ENCODE measurements around the gene PER1. TPM values are rescaled to one million over a fixed set of nuclear protein-coding genes. Genes with fewer than 3 reads are reported as not detected.

Gene PER1
- total and polyA plus RNA-seq, 2 of the 13 experiments (the other 11 are each of a cell fraction or from before 2014, with no cell fraction given), result 2.6 to 3.6 TPM

DNA sequence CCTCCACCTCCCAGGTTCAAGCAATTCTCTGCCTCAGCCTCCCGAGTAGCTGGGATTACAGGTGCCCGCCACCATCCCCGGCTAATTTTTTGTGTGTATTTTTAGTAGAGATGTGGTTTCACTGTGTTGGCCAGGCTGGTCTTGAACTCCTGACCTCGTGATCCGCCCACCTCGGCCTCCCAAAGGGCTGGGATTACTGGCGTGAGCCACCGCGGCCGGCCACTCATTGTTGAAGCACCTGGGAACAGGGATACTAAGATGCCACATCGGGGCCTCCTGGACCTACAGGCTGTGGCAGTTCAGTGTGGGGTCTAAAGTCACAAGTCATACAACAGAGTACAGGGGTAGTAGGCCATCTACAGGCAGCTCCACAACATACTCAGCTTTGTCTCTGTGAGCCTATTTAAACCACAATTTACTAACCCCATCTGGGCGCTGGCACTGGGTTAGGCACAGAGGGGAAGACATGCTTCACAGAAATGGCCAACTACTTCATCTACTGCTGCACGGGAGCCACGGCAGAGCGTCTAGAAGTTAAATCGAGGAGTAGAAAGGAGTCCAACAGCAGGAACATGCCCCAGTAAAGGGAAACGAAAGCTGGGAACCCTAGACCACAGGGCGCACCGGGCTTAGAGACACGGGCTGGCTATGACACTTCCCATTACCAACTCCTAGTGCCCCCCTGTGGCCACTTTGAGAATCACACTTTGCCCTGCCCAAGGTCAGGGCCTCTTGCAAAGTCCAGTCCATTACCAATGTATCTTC, 6.2 kb upstream of the PER1 start (continued):
- TF ChIP-seq ZSCAN31 (CRISPR knock-in tag; IDR thresholded peaks at IDR 0.05; ENCODE audit: low read depth) (no peak), ZFP82 (CRISPR knock-in tag; IDR thresholded peaks at IDR 0.05; ENCODE audit: borderline replicate concordance) (no peak), ZNF670 (CRISPR knock-in tag; IDR thresholded peaks at IDR 0.05; ENCODE audit: borderline replicate concordance) (no peak), ZFX (CRISPR knock-in tag; IDR thresholded peaks at IDR 0.05; ENCODE audit: low read depth) (peak; percentile 33; the same call in 1 of the 2 replicates), CBX2 (IDR thresholded peaks at IDR 0.05; ENCODE audit: low read depth, low read length) (no peak), CBX2 (CRISPR knock-in tag; IDR thresholded peaks at IDR 0.05; ENCODE audit: low read depth) (no peak), SMAD3 (CRISPR knock-in tag; IDR thresholded peaks at IDR 0.05) (peak; percentile 54; the same call in 1 of the 2 replicates), GZF1 (CRISPR knock-in tag; IDR thresholded peaks at IDR 0.05) (0 out of 2 replicates have a peak, but pooled peaks have one; percentile 68), TBL1XR1 (IDR thresholded peaks at IDR 0.05; ENCODE audit: borderline replicate concordance, low read length, partially characterized antibody) (no peak), ZNF232 (CRISPR knock-in tag; IDR thresholded peaks at IDR 0.05; ENCODE audit: borderline replicate concordance) (no peak), ZBTB1 (CRISPR knock-in tag; IDR thresholded peaks at IDR 0.05; ENCODE audit: borderline replicate concordance) (no peak), SIN3A (IDR thresholded peaks at IDR 0.05; ENCODE audit: borderline replicate concordance, low read depth, low read length) (0 out of 2 replicates have a peak, but pooled peaks have one; percentile 52), RFX5 (IDR thresholded peaks at IDR 0.05; ENCODE audit: low read depth, low read length) (no peak), ZNF530 (CRISPR knock-in tag; IDR thresholded peaks at IDR 0.05; ENCODE audit: low read depth) (no peak), KDM5A (IDR thresholded peaks at IDR 0.05; ENCODE audit: borderline replicate concordance, low read length) (no peak), HOXA3 (CRISPR knock-in tag; IDR thresholded peaks at IDR 0.05) (peak; percentile 33; the same call in 1 of the 2 replicates), NR2F6 (IDR thresholded peaks at IDR 0.05) (peak; percentile 57; the same call in 1 of the 2 replicates), NR2F6 (CRISPR knock-in tag; IDR thresholded peaks at IDR 0.05) (peak; percentile 68), SALL1 (CRISPR knock-in tag; IDR thresholded peaks at IDR 0.05) (peak; percentile 46), MBNL3 (CRISPR knock-in tag; conservative IDR thresholded peaks at IDR 0.05) (no peak)
- TF ChIP-seq, protein P1, sequence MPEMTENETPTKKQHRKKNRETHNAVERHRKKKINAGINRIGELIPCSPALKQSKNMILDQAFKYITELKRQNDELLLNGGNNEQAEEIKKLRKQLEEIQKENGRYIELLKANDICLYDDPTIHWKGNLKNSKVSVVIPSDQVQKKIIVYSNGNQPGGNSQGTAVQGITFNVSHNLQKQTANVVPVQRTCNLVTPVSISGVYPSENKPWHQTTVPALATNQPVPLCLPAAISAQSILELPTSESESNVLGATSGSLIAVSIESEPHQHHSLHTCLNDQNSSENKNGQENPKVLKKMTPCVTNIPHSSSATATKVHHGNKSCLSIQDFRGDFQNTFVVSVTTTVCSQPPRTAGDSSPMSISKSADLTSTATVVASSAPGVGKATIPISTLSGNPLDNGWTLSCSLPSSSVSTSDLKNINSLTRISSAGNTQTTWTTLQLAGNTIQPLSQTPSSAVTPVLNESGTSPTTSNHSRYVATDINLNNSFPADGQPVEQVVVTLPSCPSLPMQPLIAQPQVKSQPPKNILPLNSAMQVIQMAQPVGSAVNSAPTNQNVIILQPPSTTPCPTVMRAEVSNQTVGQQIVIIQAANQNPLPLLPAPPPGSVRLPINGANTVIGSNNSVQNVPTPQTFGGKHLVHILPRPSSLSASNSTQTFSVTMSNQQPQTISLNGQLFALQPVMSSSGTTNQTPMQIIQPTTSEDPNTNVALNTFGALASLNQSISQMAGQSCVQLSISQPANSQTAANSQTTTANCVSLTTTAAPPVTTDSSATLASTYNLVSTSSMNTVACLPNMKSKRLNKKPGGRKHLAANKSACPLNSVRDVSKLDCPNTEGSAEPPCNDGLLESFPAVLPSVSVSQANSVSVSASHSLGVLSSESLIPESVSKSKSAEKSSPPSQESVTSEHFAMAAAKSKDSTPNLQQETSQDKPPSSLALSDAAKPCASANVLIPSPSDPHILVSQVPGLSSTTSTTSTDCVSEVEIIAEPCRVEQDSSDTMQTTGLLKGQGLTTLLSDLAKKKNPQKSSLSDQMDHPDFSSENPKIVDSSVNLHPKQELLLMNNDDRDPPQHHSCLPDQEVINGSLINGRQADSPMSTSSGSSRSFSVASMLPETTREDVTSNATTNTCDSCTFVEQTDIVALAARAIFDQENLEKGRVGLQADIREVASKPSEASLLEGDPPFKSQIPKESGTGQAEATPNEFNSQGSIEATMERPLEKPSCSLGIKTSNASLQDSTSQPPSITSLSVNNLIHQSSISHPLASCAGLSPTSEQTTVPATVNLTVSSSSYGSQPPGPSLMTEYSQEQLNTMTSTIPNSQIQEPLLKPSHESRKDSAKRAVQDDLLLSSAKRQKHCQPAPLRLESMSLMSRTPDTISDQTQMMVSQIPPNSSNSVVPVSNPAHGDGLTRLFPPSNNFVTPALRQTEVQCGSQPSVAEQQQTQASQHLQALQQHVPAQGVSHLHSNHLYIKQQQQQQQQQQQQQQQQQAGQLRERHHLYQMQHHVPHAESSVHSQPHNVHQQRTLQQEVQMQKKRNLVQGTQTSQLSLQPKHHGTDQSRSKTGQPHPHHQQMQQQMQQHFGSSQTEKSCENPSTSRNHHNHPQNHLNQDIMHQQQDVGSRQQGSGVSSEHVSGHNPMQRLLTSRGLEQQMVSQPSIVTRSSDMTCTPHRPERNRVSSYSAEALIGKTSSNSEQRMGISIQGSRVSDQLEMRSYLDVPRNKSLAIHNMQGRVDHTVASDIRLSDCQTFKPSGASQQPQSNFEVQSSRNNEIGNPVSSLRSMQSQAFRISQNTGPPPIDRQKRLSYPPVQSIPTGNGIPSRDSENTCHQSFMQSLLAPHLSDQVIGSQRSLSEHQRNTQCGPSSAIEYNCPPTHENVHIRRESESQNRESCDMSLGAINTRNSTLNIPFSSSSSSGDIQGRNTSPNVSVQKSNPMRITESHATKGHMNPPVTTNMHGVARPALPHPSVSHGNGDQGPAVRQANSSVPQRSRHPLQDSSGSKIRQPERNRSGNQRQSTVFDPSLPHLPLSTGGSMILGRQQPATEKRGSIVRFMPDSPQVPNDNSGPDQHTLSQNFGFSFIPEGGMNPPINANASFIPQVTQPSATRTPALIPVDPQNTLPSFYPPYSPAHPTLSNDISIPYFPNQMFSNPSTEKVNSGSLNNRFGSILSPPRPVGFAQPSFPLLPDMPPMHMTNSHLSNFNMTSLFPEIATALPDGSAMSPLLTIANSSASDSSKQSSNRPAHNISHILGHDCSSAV (CRISPR knock-in tag; IDR thresholded peaks at IDR 0.05; ENCODE audit: borderline replicate concordance), result no peak
- TF ChIP-seq, protein P2, sequence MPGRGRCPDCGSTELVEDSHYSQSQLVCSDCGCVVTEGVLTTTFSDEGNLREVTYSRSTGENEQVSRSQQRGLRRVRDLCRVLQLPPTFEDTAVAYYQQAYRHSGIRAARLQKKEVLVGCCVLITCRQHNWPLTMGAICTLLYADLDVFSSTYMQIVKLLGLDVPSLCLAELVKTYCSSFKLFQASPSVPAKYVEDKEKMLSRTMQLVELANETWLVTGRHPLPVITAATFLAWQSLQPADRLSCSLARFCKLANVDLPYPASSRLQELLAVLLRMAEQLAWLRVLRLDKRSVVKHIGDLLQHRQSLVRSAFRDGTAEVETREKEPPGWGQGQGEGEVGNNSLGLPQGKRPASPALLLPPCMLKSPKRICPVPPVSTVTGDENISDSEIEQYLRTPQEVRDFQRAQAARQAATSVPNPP (CRISPR knock-in tag; IDR thresholded peaks at IDR 0.05), result no peak

Data from HepG2 (cell line).